Muscle layer of duodenum (tissue), 2 donors: ENCODE measurements around the gene RAC3.

ENCODE experiments used
- H3K27ac ChIP-seq: one replicate; pipeline ENCODE4 v1.7.0; 2013; ENCODE audit warnings: mild to moderate bottlenecking, low read length
- H3K27me3 ChIP-seq: one replicate; pipeline ENCODE4 v1.7.0; 2013; ENCODE audit warnings: low read depth, mild to moderate bottlenecking, control low read depth, low read length
- H3K36me3 ChIP-seq, 2 donors: one replicate each; pipeline ENCODE4 v1.7.0; 2013; ENCODE audit warnings: low read length in 2 of 2, control low read depth in 1 of 2, mild to moderate bottlenecking in 1 of 2; ENCODE audit not compliant: insufficient read depth in 2 of 2, control insufficient read depth in 1 of 2
- H3K4me1 ChIP-seq, 2 donors: one replicate each; pipeline ENCODE4 v1.7.0; 2013; ENCODE audit warnings: low read length in 2 of 2, mild to moderate bottlenecking in 2 of 2, control low read depth in 1 of 2, moderate library complexity in 1 of 2; ENCODE audit not compliant: insufficient read depth in 2 of 2, control insufficient read depth in 1 of 2
- H3K4me3 ChIP-seq, 2 donors: one replicate each; pipeline ENCODE4 v1.7.0; 2013; ENCODE audit warnings: low read length in 2 of 2, low read depth in 1 of 2, mild to moderate bottlenecking in 1 of 2
- H3K9me3 ChIP-seq, 2 donors: one replicate each; pipeline ENCODE4 v1.7.0; 2013; ENCODE audit warnings: low read length in 2 of 2, control low read depth in 1 of 2, mild to moderate bottlenecking in 1 of 2; ENCODE audit not compliant: control insufficient read depth in 1 of 2
- donor health status: healthy.

RAC3 gene

DNA sequence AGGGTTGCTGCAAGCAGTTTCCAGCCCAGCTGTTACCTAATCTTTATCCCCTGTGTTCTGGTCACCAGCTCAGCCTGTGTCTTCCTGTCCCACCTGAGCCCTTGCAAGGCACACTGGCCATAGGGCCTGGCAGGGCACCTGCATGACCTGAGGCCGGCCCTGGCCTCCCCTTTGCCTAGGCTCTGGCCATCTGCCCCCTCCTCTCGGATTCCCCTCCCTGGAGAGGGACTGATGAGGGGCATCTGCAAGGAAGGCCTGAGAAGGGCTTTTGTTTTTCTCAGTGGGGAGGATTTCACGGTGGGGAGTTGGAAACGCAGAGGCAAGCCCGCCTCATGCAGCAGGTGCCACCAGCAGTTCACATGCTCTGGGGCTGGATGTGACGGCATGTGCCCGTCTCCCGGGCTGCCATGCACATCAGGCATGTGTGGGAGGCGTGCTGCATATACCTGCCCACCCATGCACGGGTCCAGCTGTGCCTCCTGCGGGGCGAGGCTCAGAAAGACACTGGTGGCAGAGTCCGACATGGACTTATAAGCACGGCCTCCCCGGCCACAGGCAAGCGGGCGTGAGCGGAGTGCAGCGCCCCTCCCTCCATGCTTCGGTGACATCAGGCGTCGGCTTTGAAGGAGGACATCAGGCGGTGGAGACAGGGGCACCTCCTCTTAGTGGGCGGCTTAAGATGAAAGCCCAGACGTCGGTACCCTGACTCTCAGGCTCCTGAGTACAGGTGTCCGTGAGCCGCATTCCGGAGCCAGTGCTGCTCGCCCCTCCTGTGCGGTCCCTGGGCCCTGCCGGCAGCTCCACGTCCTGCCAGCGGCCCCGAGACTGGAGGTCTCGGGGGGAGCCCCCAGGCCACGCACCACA lies 37.5 kb upstream of the RAC3 start:
- no peak overlapping the region for H3K4me3 ChIP-seq
- no peaks in the 10 kb centered on the region for H3K9me3 ChIP-seq
- peaks cover 0 to 13% of the 10 kb centered on the region in 2 donors for H3K4me1 ChIP-seq
- H3K36me3 ChIP-seq: peaks cover 0 to 17% of the 10 kb centered on the region in 2 donors
- no peaks in the 10 kb centered on the region for H3K27me3 ChIP-seq
- no peak overlapping the region for H3K27ac ChIP-seq

DNA sequence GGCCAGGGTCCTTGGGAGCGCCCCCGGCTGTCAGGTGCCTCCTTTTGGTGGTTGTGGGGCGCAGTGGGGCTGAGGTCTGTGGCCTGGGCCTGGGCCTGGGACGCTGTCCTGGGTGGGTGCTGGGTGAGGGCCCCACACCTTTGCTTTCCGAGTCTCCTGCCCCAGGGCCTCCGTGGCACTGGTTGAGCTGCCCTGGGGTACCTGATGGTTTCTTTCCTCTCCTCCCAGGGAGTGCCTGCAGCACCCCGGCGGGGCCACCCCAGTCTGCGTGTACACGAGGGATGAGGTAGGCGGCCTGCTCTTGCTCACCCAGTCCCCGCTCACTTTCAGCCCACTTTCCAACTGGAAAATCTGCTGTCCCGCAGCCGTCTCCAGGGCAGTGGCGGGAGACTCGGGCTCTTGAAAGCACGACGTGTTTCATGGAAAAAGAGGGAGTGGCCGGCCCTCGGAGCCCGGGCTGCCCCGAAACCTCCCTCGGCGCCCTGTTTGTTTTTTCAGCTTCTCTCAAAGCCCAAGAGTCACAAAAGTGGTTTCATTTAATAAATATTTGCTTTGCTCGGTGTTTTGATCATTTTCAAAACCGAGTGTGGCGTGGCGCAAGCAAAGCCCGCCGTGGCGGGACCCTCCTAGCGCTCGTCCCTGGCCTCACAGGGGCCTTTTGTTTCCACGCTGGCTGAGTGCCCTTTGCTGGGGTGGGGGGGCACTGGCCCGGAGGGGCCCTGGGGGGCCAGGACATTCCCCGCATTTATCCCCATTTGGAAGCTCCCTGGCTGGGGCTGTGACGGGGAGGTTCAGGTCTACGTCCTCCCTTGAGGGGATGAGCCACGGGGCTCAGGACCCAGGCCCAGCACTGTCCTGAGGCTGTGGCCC lies 36.6 kb upstream of the RAC3 start:
- H3K4me3 ChIP-seq: no peak overlapping the region
- H3K9me3 ChIP-seq: no peaks in the 10 kb centered on the region
- no peaks in the 10 kb centered on the region for H3K27me3 ChIP-seq
- peaks cover 0 to 14% of the 10 kb centered on the region in 2 donors for H3K36me3 ChIP-seq
- H3K4me1 ChIP-seq: peaks cover 0 to 13% of the 10 kb centered on the region in 2 donors
- no peak overlapping the region for H3K27ac ChIP-seq

DNA sequence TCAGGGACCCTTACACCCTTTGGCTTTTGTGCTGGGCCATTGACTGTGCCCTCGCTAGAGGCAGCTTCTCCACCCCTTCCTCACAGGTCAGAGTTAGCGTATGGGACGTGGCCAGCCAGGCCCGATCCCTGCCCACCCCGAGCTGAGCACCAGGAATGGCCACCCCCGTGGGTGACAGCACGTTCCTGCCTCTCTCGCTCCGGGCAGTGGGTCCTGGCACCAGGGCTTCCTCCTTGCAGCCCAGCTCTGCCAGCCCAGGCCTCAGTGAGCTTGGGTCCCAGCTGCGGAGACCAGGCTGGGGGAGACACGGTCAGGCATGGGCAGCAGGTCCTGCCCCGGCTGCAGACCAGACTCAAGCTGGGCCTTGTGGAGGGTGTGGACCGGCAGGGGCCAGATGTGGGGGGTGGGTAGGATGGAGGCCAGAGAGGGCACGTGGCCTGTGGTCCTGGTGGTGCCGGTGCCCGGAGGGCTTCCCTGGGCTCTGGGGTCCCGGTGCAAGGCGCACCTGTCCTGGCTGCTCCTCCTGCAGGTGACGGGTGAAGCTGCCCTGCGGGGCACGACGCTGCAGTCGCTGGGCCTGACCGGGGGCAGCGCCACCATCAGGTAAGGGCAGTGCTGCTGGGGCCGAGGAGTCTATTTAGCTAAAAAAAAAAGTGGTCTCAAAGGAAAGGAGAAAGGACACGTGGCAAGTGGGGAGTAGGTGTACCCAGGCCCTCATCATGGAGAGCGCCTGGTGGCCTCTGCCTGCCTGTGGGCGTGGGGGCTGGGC lies 35.8 kb upstream of the RAC3 start:
- Histone ChIP-seq H3K36me3 (peaks cover 0 to 14% of the 10 kb centered on the region in 2 donors), H3K4me1 (peaks cover 0 to 13% of the 10 kb centered on the region in 2 donors), H3K4me3 (no peak overlapping the region), H3K27ac (no peak overlapping the region), H3K27me3 (no peaks in the 10 kb centered on the region), H3K9me3 (no peaks in the 10 kb centered on the region)

DNA sequence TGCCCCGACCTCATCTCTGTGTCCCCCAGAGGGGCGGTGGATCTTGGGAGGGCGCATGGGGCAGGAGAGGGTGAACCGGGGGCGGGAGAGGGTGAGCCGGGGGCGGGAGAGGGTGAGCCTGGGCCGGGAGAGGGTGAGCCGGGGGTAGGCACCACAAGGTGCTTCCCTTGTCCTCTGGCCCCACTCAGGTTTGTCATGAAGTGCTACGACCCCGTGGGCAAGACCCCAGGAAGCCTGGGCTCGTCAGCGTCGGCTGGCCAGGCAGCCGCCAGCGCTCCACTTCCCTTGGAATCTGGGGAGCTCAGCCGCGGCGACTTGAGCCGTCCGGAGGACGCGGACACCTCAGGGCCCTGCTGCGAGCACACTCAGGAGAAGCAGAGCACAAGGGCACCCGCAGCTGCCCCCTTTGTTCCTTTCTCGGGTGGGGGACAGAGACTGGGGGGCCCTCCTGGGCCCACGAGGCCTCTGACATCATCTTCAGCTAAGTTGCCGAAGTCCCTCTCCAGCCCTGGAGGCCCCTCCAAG lies 35.2 kb upstream of the RAC3 start:
- Histone ChIP-seq H3K27me3 (no peaks in the 10 kb centered on the region), H3K9me3 (no peaks in the 10 kb centered on the region), H3K27ac (no peak overlapping the region), H3K36me3 (peaks cover 0 to 14% of the 10 kb centered on the region in 2 donors), H3K4me1 (peaks cover 0 to 11% of the 10 kb centered on the region in 2 donors), H3K4me3 (no peak overlapping the region)

DNA sequence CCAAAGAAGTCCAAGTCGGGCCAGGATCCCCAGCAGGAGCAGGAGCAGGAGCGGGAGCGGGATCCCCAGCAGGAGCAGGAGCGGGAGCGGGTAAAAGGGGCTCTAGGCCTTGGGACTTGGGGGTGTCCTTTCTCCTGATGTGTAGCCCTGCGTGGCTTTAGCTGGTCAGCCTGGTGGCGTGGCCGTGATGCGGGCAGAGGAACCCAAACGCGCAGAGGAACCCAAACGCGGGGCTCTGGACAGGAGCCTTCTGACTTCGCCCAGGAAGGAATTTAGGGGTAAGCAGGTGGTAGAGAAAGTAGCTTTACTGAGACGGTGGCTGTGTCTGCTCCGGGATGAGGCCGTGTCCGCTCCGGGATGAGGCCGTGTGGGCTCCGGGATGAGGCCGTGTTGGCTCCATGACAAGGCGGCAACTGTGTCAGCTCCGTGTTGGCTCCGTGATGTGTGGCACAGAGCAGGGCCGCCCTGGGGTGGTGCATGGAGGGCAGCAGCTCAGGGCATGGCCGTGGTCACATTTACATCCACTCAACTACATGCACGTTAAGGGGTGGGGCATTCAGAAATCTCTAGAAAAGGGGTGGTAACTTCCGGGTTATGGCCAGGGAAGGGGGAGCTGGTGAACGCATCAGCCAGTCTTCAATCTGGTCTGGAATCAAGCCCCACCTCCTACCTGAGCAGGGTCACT lies 34.6 kb upstream of the RAC3 start:
- H3K9me3 ChIP-seq: no peaks in the 10 kb centered on the region
- H3K4me1 ChIP-seq: peaks cover 0 to 5% of the 10 kb centered on the region in 2 donors
- no peak overlapping the region for H3K27ac ChIP-seq
- peaks cover 0 to 14% of the 10 kb centered on the region in 2 donors for H3K36me3 ChIP-seq
- no peak overlapping the region for H3K4me3 ChIP-seq
- no peaks in the 10 kb centered on the region for H3K27me3 ChIP-seq

DNA sequence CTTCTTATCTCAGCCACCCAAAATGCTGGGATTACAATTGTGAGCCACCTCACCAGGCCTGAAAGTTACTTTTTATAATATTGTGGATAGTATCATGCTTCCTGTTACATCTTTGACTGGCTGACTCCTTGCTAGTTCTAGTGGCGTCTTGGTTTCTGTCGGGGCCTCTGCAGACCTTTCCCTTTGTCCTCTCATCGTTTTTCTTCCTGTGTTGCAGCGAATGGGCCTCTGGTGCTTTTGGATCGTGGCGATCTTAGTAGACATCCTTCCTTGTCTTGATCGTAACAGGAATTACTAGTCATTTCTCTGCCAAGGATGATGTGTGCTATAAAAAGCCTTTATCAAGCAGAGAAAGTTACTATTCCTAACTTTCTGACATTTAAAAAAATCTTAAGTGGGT lies 33.3 kb upstream of the RAC3 start:
- Histone ChIP-seq H3K4me1 (peaks cover 0 to 4% of the 10 kb centered on the region in 2 donors), H3K27me3 (no peaks in the 10 kb centered on the region), H3K36me3 (peaks cover 0 to 14% of the 10 kb centered on the region in 2 donors), H3K27ac (no peak overlapping the region), H3K4me3 (no peak overlapping the region), H3K9me3 (no peaks in the 10 kb centered on the region)

DNA sequence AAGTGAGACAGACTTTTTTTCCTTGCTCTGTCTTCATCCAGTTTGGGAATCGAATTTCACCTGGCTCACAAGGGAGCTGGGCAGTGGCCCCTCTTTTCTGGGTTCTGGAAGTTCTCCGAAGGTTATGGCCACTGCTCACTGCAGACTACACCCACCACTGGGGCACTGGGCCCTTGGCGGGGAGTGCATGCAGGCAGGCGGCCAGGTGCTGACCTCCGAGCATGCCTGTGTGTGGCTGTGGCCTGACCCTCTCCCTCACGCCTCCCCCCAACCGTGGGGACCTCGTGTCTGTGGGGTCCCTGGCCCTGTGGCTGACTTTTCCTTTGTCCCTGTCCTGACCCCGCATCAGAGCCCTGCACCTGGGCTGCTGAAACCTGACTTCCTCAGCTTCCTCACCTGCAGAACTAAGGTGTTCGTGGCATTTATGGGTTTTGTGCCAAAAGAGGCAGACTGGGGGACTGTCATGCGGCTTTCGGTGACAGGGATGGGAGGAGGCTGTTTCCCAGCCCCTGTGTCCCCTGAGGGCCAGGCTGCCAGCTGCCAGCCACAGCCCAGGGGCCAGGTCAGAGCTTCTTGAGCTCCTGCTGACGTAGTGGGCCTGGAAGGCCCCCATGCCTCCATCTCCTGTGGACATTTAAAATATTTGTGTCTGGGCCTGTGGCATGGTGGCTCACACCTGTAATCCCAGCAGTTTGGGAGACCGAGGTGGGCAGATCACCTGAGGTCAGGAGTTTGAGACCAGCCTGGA lies 32.6 kb upstream of the RAC3 start:
- H3K4me3 ChIP-seq: no peak overlapping the region
- H3K27ac ChIP-seq: no peak overlapping the region
- H3K4me1 ChIP-seq: peaks cover 0 to 10% of the 10 kb centered on the region in 2 donors
- H3K9me3 ChIP-seq: no peaks in the 10 kb centered on the region
- H3K36me3 ChIP-seq: peaks cover 0 to 10% of the 10 kb centered on the region in 2 donors
- H3K27me3 ChIP-seq: no peaks in the 10 kb centered on the region

DNA sequence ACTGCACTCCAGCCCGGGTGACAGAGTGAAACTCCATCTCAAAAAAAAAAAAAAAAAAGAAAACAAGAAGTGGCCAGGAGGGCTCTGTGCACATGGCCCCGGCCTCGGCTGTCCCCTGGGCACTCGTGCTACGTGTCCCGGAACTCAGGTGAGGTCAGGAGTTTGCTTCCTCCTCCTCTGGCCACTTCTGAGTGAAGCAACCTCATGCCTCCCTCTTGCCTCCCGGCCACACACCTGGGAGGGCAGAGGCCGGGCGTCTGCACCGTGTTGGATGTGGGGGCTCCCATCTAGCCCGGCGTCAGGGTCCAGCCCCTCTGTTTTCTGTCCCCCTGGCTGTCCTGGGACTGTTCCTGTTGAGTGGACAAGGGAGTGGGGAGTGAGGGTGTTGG lies 31.9 kb upstream of the RAC3 start:
- no peaks in the 10 kb centered on the region for H3K27me3 ChIP-seq
- H3K9me3 ChIP-seq: no peaks in the 10 kb centered on the region
- H3K36me3 ChIP-seq: peaks cover 0 to 10% of the 10 kb centered on the region in 2 donors
- no peak overlapping the region for H3K27ac ChIP-seq
- H3K4me3 ChIP-seq: no peak overlapping the region
- peaks cover 0 to 17% of the 10 kb centered on the region in 2 donors for H3K4me1 ChIP-seq

DNA sequence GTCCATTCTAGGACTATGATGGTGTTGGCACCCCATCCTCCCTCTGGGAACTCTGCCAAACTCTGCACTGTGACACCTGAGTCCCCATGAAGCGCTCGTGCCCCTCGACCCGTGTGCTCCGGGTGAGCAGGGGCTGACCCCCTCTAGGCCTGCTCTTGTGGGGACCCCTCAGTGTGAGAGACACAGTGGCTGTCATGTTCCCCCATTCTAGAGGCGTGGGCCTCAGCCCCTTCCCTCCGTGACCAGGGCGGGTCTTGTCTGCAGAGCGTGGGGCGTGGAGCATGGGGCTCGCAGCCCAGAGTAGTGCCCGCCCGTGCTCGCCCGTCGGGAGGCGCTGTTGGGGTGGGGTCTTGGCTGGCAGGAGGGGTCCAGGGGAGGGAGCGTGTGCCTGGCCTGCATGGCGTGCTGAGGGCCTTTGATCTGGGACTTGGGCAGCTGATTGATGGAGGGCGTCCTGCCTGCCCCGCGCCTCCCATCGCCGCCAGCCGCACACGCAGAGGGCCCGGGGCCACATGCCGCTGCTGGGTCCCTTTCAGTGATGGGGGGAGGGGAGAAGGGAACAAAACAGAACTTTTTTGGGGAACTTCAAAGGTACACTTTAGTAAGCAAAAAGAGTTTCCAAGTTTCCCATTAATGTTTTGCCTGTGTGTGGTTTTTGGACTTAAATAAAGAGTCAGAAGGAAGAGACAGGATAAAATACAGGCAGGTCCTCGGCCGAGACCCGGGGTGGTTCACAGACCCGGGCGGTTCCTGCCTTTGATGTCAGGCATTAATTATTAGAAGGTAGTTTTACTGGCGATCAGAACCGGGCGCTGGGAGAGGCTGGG lies 31.3 kb upstream of the RAC3 start:
- Histone ChIP-seq H3K4me3 (no peak overlapping the region), H3K27me3 (no peaks in the 10 kb centered on the region), H3K36me3 (peaks cover 0 to 10% of the 10 kb centered on the region in 2 donors), H3K27ac (no peak overlapping the region), H3K9me3 (no peaks in the 10 kb centered on the region), H3K4me1 (peaks cover 0 to 18% of the 10 kb centered on the region in 2 donors)
